Uterus (tissue), 4 donors: ENCODE results near the gene C14orf180. TPM values are rescaled to one million over a fixed set of nuclear protein-coding genes. Genes with fewer than 3 reads are reported as not detected.
"Not testable (repeated sequence)": the region's sequence is repeated elsewhere in the genome, so short reads cannot be mapped to it uniquely, and the experiment has no call there.

Source experiments
- DNase-seq, 2 donors: peaks; one replicate each; pipeline ENCODE4 v3.0.0-alpha.2; 2019 to 2020
- H3K27ac ChIP-seq, 2 donors: fragments of 200-600 bp; sonication (generic); 1 replicate in 1 of 2; 2 replicates in 1 of 2; pipeline ENCODE4 v1.5.1; 2016 to 2018
- H3K27me3 ChIP-seq, 2 donors: fragments of 200-600 bp; sonication (generic); one replicate each; pipeline ENCODE4 v1.5.1; 2018 to 2019; ENCODE audit warnings: control low read depth in 1 of 2
- H3K36me3 ChIP-seq, 2 donors: fragments of 200-600 bp; sonication (generic); one replicate each; pipeline ENCODE4 v1.5.1; 2019; ENCODE audit warnings: control low read depth in 1 of 2
- H3K4me1 ChIP-seq, 2 donors: fragments of 200-600 bp; sonication (generic); one replicate each; pipeline ENCODE4 v1.5.1; 2018 to 2019; ENCODE audit warnings: control low read depth in 1 of 2
- H3K4me3 ChIP-seq, 2 donors: fragments of 200-600 bp; sonication (generic); 1 replicate in 1 of 2; 2 replicates in 1 of 2; pipeline ENCODE4 v1.5.1; 2018 to 2019; ENCODE audit warnings: mild to moderate bottlenecking in 1 of 2
- H3K9me3 ChIP-seq, 2 donors: fragments of 200-600 bp; sonication (generic); one replicate each; pipeline ENCODE4 v1.5.1; 2019; ENCODE audit warnings: control low read depth in 1 of 2
- POLR2A ChIP-seq, 2 donors: fragments of 450-650 bp; IDR thresholded peaks; one replicate each; pipeline ENCODE4 v1.6.1; 2016; ENCODE audit warnings: antibody characterized with exemption in 2 of 2, mild to moderate bottlenecking in 1 of 2, moderate library complexity in 1 of 2
- intact Hi-C: fragments of 100-400 bp; cut with DNase I; formaldehyde crosslinking; loops from one replicate; pipeline ENCODE4 v1.15.1; 2023; ENCODE audit warnings: low total_unique reads
- total RNA-seq, 4 donors: library from RNA; depleted of rRNA in 3 of 4; stranded (reverse); fragments of >200 nt in 3 of 4; gene quantifications; one replicate each; pipeline versions ENCODE4 v1.1.0 to v1.2.4, GENCODE V29; 2014 to 2023
- TF ChIP-seq, protein P1 (sequence below), 4 experiments: fragments of 200-600 bp in 2 of 4; fragments of 450-650 bp in 2 of 4; sonication (generic) in 2 of 4; IDR thresholded peaks; one replicate each; pipeline ENCODE4 v1.5.1; 2016 to 2019; ENCODE audit warnings: antibody characterized with exemption in 4 of 4, mild to moderate bottlenecking in 2 of 4, moderate library complexity in 1 of 4
- donor health status: DM: yes; HTN: yes; CAD: no.

The C14orf180 gene
- total RNA-seq, 4 donors from 2014 or later = 0.21 to 2.1 (median 0.26) TPM; not detected in 1

DNA sequence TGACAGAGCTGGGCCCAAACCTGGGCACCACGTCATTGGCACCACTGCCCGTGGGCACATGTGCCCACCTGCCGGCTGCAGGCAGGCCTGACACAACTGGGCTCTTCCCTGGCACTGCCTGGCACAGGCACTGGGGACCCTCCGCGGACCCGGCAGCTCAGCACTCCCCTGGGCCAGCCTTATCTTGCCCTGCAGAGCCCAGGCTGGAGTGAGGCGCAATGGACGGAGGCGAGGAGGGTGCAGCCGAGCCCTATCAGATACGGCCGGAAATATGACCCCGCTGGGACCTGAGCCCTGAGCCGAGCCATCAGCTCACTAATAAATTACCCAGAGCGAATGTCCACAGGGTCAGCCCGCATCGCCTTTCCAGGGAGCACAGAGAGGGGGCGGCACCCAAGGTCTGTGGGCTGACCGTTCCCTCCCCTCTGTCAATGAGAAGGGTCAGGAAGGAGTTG lies 1.7 kb upstream of the C14orf180 start:
- no peaks in the 10 kb centered on the region for H3K4me1 ChIP-seq
- no peak overlapping the region for H3K4me3 ChIP-seq
- peak in 1 of 2 donors; percentile 18 for DNase-seq
- no peaks in the 10 kb centered on the region for H3K9me3 ChIP-seq
- no peaks in the 10 kb centered on the region for H3K27me3 ChIP-seq
- intact Hi-C loops = no loop called here
- H3K36me3 ChIP-seq = no peaks in the 10 kb centered on the region
- no peak for TF ChIP-seq POLR2A (IDR thresholded peaks at IDR 0.05)
- TF ChIP-seq, protein P1, sequence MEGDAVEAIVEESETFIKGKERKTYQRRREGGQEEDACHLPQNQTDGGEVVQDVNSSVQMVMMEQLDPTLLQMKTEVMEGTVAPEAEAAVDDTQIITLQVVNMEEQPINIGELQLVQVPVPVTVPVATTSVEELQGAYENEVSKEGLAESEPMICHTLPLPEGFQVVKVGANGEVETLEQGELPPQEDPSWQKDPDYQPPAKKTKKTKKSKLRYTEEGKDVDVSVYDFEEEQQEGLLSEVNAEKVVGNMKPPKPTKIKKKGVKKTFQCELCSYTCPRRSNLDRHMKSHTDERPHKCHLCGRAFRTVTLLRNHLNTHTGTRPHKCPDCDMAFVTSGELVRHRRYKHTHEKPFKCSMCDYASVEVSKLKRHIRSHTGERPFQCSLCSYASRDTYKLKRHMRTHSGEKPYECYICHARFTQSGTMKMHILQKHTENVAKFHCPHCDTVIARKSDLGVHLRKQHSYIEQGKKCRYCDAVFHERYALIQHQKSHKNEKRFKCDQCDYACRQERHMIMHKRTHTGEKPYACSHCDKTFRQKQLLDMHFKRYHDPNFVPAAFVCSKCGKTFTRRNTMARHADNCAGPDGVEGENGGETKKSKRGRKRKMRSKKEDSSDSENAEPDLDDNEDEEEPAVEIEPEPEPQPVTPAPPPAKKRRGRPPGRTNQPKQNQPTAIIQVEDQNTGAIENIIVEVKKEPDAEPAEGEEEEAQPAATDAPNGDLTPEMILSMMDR (IDR thresholded peaks at IDR 0.05) = no peak
- no peak overlapping the region for H3K27ac ChIP-seq

DNA sequence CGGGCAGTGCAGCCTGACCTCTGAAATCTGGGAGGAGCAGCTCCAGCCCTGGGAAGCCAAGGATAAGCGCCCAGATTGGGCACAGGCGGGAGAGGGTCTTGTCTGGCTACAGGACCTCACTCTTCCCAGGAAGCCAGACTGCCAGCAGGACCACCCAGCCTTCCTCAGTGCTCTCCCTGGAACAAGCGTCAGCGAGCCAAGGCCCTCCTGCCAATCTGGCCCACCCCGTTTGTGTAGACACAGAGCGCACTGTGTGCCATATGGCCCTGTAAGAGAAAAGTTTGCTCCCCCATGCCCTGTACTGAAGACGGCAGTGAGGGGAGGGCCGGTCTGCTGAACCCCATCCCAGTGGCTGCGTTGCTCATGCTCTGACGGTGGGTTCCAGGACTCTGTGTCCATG lies 1.2 kb upstream of the C14orf180 start:
- TF ChIP-seq POLR2A (IDR thresholded peaks at IDR 0.05) = no peak
- TF ChIP-seq, protein P1 (IDR thresholded peaks at IDR 0.05) = no peak
- no peak for DNase-seq
- no peaks in the 10 kb centered on the region for H3K27me3 ChIP-seq
- intact Hi-C loops = no loop called here
- no peak overlapping the region for H3K27ac ChIP-seq
- no peak overlapping the region for H3K4me3 ChIP-seq
- no peaks in the 10 kb centered on the region for H3K36me3 ChIP-seq
- H3K9me3 ChIP-seq = no peaks in the 10 kb centered on the region
- H3K4me1 ChIP-seq = no peaks in the 10 kb centered on the region

- H3K27me3 ChIP-seq, H3K9me3 ChIP-seq, H3K27ac ChIP-seq, H3K4me1 ChIP-seq, H3K4me3 ChIP-seq, DNase-seq, H3K36me3 ChIP-seq, intact Hi-C loops: not testable (repeated sequence)
Measured at GRCh38 chr14:104579939-104580338, 375 bp downstream of the C14orf180 start.

DNA sequence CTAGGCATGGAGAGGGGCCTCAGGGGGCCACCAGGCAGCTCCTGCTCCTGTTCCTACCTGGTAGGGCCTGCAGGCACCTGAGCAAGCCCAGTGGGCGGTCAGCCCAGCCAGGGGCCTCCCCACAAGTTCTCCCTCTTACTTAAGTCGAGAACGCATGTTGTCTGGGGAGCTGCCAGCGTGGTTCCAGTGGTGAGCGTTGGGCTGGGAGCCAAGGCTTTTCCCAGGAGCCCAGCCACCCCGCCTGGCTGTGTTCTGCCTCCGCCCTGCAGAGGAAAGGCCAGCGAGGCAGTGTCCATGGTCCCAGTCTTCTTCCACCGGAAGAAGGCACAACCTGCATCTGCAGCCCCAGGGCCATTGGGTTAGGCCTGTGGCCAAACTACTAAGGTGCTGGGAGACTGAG lies 1.4 kb downstream of the C14orf180 start:
- peak; percentile 21 to 32 for DNase-seq
- H3K27ac ChIP-seq = no peak overlapping the region
- H3K4me3 ChIP-seq = no peak overlapping the region
- TF ChIP-seq, protein P1 (IDR thresholded peaks at IDR 0.05) = no peak
- no peak for TF ChIP-seq POLR2A (IDR thresholded peaks at IDR 0.05)
- intact Hi-C loops = no loop called here
- H3K27me3 ChIP-seq = no peaks in the 10 kb centered on the region
- no peaks in the 10 kb centered on the region for H3K9me3 ChIP-seq
- H3K36me3 ChIP-seq = no peaks in the 10 kb centered on the region
- H3K4me1 ChIP-seq = no peaks in the 10 kb centered on the region

- no peak for DNase-seq
- Histone ChIP-seq H3K4me3 (no peak overlapping the region), H3K36me3 (no peaks in the 10 kb centered on the region), H3K9me3 (no peaks in the 10 kb centered on the region), H3K27me3 (no peaks in the 10 kb centered on the region), H3K27ac (no peak overlapping the region), H3K4me1 (no peaks in the 10 kb centered on the region)
- TF ChIP-seq POLR2A (IDR thresholded peaks at IDR 0.05) = no peak
- TF ChIP-seq, protein P1 (IDR thresholded peaks at IDR 0.05) = no peak
- intact Hi-C loops = no loop called here
Measured at GRCh38 chr14:104581521-104581920, 2.0 kb downstream of the C14orf180 start.

- Histone ChIP-seq H3K27me3 (no peaks in the 10 kb centered on the region), H3K9me3 (no peaks in the 10 kb centered on the region), H3K4me3 (no peak overlapping the region), H3K36me3 (no peaks in the 10 kb centered on the region), H3K4me1 (no peaks in the 10 kb centered on the region), H3K27ac (no peak overlapping the region)
- intact Hi-C loops = no loop called here
- TF ChIP-seq POLR2A (IDR thresholded peaks at IDR 0.05) = no peak
- TF ChIP-seq, protein P1 (IDR thresholded peaks at IDR 0.05) = no peak
- peak in 1 of 2 donors; percentile 21 for DNase-seq
Measured at GRCh38 chr14:104582005-104582404, 2.4 kb downstream of the C14orf180 start.
